Hepatocyte (in vitro differentiated cells): ENCODE results near the gene ERICH4. TPM values are rescaled to one million over a fixed set of nuclear protein-coding genes. Genes with fewer than 3 reads are reported as not detected.

Source experiments
- DNase-seq: peaks from one replicate; pipeline ENCODE4 v3.0.0-alpha.2; 2016; ENCODE audit warnings: low spot score
- H2AFZ ChIP-seq: fragments of 200-600 bp; sonication (generic); 2 replicates; pipeline ENCODE4 v1.6.0; 2016; ENCODE audit warnings: antibody characterized with exemption, mild to moderate bottlenecking
- H3K27ac ChIP-seq: fragments of 200-600 bp; sonication (generic); 2 replicates; pipeline ENCODE4 v1.5.1; 2016; ENCODE audit warnings: mild to moderate bottlenecking
- H3K27me3 ChIP-seq: fragments of 200-600 bp; sonication (generic); 2 replicates; pipeline ENCODE4 v1.6.1; 2016
- H3K36me3 ChIP-seq: fragments of 200-600 bp; sonication (generic); replicated peaks from 2 replicates; pipeline ENCODE4 v1.5.1; 2016; ENCODE audit warnings: low read depth; ENCODE audit not compliant: insufficient read depth
- H3K4me1 ChIP-seq: fragments of 200-600 bp; sonication (generic); 2 replicates; pipeline ENCODE4 v1.5.1; 2016; ENCODE audit warnings: mild to moderate bottlenecking, moderate library complexity; ENCODE audit not compliant: insufficient read depth
- H3K4me2 ChIP-seq: fragments of 200-600 bp; sonication (generic); 2 replicates; pipeline ENCODE4 v1.6.0; 2016
- H3K4me3 ChIP-seq: fragments of 200-600 bp; sonication (generic); 2 replicates; pipeline ENCODE4 v1.5.1; 2016; ENCODE audit warnings: mild to moderate bottlenecking
- H3K79me2 ChIP-seq: fragments of 200-600 bp; sonication (generic); 2 replicates; pipeline ENCODE4 v1.6.0; 2017; ENCODE audit warnings: mild to moderate bottlenecking
- H3K9me2 ChIP-seq: fragments of 200-600 bp; sonication (generic); replicated peaks from 2 replicates; pipeline ENCODE4 v1.6.0; 2017; ENCODE audit warnings: mild to moderate bottlenecking; ENCODE audit not compliant: insufficient read depth
- H3K9me3 ChIP-seq: fragments of 200-600 bp; sonication (generic); 2 replicates; pipeline ENCODE4 v1.5.1; 2016; ENCODE audit warnings: low read depth, mild to moderate bottlenecking
- H4K20me1 ChIP-seq: fragments of 200-600 bp; sonication (generic); 2 replicates; pipeline ENCODE4 v1.6.0; 2016; ENCODE audit warnings: mild to moderate bottlenecking; ENCODE audit not compliant: insufficient read depth, poor library complexity, severe bottlenecking
- EZH2 ChIP-seq: fragments of 200-600 bp; sonication (generic); IDR thresholded peaks from 2 replicates; pipeline ENCODE4 v1.6.1; 2016; ENCODE audit warnings: antibody characterized with exemption, mild to moderate bottlenecking, borderline replicate concordance
- EZH2phosphoT487 ChIP-seq: fragments of 200-600 bp; sonication (generic); IDR thresholded peaks from one replicate; pipeline ENCODE4 v1.6.1; 2018; ENCODE audit warnings: antibody characterized with exemption, mild to moderate bottlenecking, low read depth, moderate library complexity; ENCODE audit not compliant: unreplicated experiment, severe bottlenecking
- WGBS: methylation state at CpG from one replicate; pipeline ENCODE4 v1.1.6; 2016; ENCODE audit warnings: low lambda C conversion rate; ENCODE audit errors: missing lambda C conversion rate; 5-methylcytosine and 5-hydroxymethylcytosine counted together
- polyA plus RNA-seq: library from polyadenylated mRNA; unstranded; fragments of >200 nt; fragmentation: Nextera tagmentation; extraction: Ambion mirVana; gene quantifications from 2 replicates; pipeline ENCODE4 v1.2.1, GENCODE V29; 2016
- total RNA-seq: library from RNA; depleted of rRNA; stranded (reverse); fragments of >200 nt; gene quantifications from 2 replicates; pipeline ENCODE4 v1.2.3, GENCODE V29; 2014
- TF ChIP-seq, protein P1 (sequence below): fragments of 200-600 bp; sonication (generic); IDR thresholded peaks from 2 replicates; pipeline ENCODE4 v1.5.1; 2016; ENCODE audit warnings: antibody characterized with exemption, mild to moderate bottlenecking; ENCODE audit not compliant: poor library complexity

The ERICH4 gene
- total and polyA plus RNA-seq, 2 experiments from 2014 or later: 2.3 to 4.3 TPM

DNA sequence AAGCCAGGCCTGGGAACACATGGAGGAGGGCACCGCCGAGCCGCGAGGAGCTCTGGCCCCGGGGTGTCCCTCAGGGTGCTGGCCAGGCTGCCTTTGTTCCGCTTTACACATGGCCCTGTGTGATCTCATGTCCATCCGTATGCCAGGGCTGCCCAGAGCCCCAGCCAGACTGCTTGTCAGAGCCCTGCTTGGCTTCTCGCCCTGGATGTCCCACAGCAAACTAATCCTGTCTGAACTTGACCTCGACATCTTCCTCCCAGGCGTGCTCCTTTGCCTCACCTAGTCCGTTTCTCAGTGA is 31.0 kb upstream of the ERICH4 start:
- no peak overlapping the region for H3K27ac ChIP-seq
- no peak overlapping the region for H3K4me2 ChIP-seq
- WGBS: 98% methylated on average over 11 of the region's 11 CpGs
- H4K20me1 ChIP-seq: no peaks in the 10 kb centered on the region
- DNase-seq: no peak
- H3K79me2 ChIP-seq: no peaks in the 10 kb centered on the region
- no peaks in the 10 kb centered on the region for H3K27me3 ChIP-seq
- peaks cover 12% of the 10 kb centered on the region for H3K4me1 ChIP-seq
- H3K36me3 ChIP-seq: no peaks in the 10 kb centered on the region
- no peaks in the 10 kb centered on the region for H3K9me3 ChIP-seq
- H3K9me2 ChIP-seq: no peaks in the 10 kb centered on the region
- H2AFZ ChIP-seq: no peak overlapping the region
- H3K4me3 ChIP-seq: no peak overlapping the region
- no peak for TF ChIP-seq EZH2phosphoT487
- TF ChIP-seq, protein P1, sequence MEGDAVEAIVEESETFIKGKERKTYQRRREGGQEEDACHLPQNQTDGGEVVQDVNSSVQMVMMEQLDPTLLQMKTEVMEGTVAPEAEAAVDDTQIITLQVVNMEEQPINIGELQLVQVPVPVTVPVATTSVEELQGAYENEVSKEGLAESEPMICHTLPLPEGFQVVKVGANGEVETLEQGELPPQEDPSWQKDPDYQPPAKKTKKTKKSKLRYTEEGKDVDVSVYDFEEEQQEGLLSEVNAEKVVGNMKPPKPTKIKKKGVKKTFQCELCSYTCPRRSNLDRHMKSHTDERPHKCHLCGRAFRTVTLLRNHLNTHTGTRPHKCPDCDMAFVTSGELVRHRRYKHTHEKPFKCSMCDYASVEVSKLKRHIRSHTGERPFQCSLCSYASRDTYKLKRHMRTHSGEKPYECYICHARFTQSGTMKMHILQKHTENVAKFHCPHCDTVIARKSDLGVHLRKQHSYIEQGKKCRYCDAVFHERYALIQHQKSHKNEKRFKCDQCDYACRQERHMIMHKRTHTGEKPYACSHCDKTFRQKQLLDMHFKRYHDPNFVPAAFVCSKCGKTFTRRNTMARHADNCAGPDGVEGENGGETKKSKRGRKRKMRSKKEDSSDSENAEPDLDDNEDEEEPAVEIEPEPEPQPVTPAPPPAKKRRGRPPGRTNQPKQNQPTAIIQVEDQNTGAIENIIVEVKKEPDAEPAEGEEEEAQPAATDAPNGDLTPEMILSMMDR: no peak
- no peak for TF ChIP-seq EZH2

DNA sequence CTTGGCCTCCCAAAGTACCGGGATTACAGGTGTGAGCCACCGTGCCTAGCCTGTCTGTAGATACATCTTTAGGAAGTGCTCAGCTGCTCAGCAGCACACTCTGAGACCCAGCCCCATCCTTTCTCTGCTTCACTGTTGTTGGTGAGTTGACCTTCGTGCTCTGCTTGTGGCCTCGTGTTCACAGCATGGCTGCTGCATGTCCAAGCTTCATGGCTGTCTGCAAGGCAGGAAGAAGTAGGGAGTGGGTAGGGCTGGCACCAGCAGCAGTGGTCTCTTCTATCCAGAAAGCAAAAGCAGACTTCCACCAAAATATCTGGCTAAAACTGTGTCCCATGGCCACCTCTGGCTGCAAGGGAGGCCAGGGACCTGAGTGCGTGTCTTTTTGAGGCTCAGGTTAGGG is 30.0 kb upstream of the ERICH4 start:
- H3K9me2 ChIP-seq: no peaks in the 10 kb centered on the region
- no peaks in the 10 kb centered on the region for H3K9me3 ChIP-seq
- no peaks in the 10 kb centered on the region for H3K79me2 ChIP-seq
- no peak overlapping the region for H3K4me2 ChIP-seq
- 96% methylated on average over 5 of the region's 5 CpGs for WGBS
- H3K4me3 ChIP-seq: no peak overlapping the region
- no peak for DNase-seq
- H3K27me3 ChIP-seq: no peaks in the 10 kb centered on the region
- peaks cover 12% of the 10 kb centered on the region for H3K4me1 ChIP-seq
- no peak overlapping the region for H2AFZ ChIP-seq
- no peak for TF ChIP-seq EZH2phosphoT487
- TF ChIP-seq EZH2: no peak
- TF ChIP-seq, protein P1: no peak
- no peaks in the 10 kb centered on the region for H3K36me3 ChIP-seq
- no peak overlapping the region for H3K27ac ChIP-seq
- H4K20me1 ChIP-seq: no peaks in the 10 kb centered on the region

DNA sequence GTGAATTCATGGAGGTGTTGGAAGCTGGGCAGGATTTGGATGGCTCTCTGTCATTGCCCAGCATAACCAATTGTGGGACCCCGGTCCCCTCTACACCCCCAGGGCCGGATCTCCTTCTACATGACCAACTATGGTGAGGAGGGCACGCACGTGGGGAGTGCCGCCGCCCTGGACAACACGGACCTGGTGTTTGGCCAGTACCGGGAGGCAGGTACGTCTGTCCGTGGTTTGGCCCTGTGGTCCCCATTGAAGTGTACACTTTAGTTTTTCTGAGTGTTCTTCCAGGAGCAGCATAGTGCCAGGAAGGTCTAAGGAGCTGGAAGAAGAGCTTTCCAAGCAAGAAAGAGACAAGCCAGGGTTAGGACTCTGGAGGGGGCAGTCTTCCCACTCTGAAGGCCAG is 29.0 kb upstream of the ERICH4 start:
- Histone ChIP-seq H3K9me2 (no peaks in the 10 kb centered on the region), H3K27ac (no peak overlapping the region), H2AFZ (no peak overlapping the region), H3K36me3 (no peaks in the 10 kb centered on the region), H3K4me1 (peaks cover 8% of the 10 kb centered on the region), H3K4me2 (no peak overlapping the region), H3K27me3 (no peaks in the 10 kb centered on the region), H4K20me1 (no peaks in the 10 kb centered on the region), H3K4me3 (no peak overlapping the region), H3K9me3 (no peaks in the 10 kb centered on the region), H3K79me2 (no peaks in the 10 kb centered on the region)
- WGBS: 93% methylated on average over 10 of the region's 10 CpGs
- DNase-seq: no peak
- TF ChIP-seq, protein P1: no peak
- TF ChIP-seq EZH2phosphoT487 (no peak), EZH2 (no peak)

DNA sequence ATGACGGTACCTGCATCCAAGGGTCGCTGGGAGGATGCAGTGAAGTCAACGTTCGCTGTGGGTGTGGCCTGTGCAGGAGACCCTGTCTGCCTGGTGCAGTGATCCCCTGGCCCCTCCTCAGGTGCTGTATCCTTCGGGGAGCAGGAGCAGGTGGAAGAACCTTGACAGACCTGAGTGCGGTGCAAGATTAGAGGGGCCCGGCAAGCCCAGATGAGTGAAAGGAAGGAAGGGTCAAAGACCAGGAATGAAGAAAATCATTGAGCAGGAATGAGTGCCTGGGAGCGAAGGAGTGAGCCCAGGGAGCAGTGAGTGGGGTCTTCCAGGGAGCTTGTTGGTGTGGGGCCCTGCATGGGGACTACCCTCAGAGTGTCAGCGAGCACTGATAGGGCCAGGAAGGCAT is 28.5 kb upstream of the ERICH4 start:
- Histone ChIP-seq H3K27me3 (no peaks in the 10 kb centered on the region), H3K4me3 (no peak overlapping the region), H3K9me3 (no peaks in the 10 kb centered on the region), H3K4me1 (peaks cover 5% of the 10 kb centered on the region), H3K79me2 (no peaks in the 10 kb centered on the region), H4K20me1 (no peaks in the 10 kb centered on the region), H2AFZ (no peak overlapping the region), H3K4me2 (no peak overlapping the region), H3K9me2 (no peaks in the 10 kb centered on the region), H3K27ac (no peak overlapping the region), H3K36me3 (no peaks in the 10 kb centered on the region)
- DNase-seq: no peak
- TF ChIP-seq EZH2 (no peak), EZH2phosphoT487 (no peak)
- TF ChIP-seq, protein P1: no peak
- 90% methylated on average over 9 of the region's 9 CpGs for WGBS
